Measurements from ENCODE around the gene KLHDC7B. TPM values are rescaled to one million over a fixed set of nuclear protein-coding genes. Genes with fewer than 3 reads are reported as not detected.

The KLHDC7B gene
- total RNA-seq, 1 donor from 2014 or later, result 7.2 TPM

GRCh38 chr22:50564289-50564688 lies 18.6 kb downstream of the KLHDC7B start:
- no peaks in the 10 kb centered on the region for H3K9me3 Mint-ChIP-seq (ENCODE audit: low read depth)
- no peak for TF ChIP-seq CTCF (IDR thresholded peaks at IDR 0.05)
- H3K4me3 Mint-ChIP-seq (ENCODE audit: unreplicated experiment), result no peak overlapping the region

DNA sequence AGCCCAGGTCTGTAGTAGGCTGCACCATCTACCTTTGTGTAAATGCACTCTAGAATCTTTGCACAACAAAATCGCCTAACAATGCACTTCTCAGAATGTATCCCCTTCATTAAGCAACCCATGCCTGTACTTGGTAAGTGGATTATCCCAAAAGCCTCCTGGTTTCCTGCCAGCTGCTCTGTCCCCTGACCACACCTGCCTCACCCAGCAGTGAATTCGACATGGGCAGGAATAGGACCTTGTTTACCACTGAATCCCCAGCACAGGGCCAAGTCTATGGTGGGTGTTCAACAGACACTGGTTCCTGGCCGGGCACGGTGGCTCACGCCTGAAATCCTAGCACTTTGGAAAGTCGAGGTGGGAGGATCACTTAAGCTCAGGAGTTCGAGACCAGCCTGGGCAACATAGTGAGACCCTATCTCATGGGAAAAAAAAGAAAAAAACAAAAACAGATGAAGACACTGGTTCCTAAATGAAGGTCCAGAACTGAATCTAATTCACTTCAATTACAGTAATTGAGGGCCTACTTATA lies 22.1 kb downstream of the KLHDC7B start:
- H3K4me1 Mint-ChIP-seq (ENCODE audit: low read depth), result peaks cover 11% of the 10 kb centered on the region
- H3K4me3 Mint-ChIP-seq (ENCODE audit: unreplicated experiment), result no peak overlapping the region
- no peaks in the 10 kb centered on the region for H3K9me3 Mint-ChIP-seq (ENCODE audit: low read depth)
- peaks cover 20% of the 10 kb centered on the region for H3K36me3 Mint-ChIP-seq (ENCODE audit: low read depth)
- no peaks in the 10 kb centered on the region for H3K27me3 Mint-ChIP-seq (ENCODE audit: low read depth)
- no peak overlapping the region for H3K27ac Mint-ChIP-seq (ENCODE audit: unreplicated experiment)
- no peak for DNase-seq (ENCODE audit: low spot score)
- no peak for TF ChIP-seq CTCF (IDR thresholded peaks at IDR 0.05)

More at GRCh38 chr22:50564289-50564688, 18.6 kb downstream of the KLHDC7B start:
- DNase-seq (ENCODE audit: low spot score), result no peak
- Mint-ChIP-seq H3K27me3 (ENCODE audit: low read depth) (peaks cover 9% of the 10 kb centered on the region), H3K27ac (ENCODE audit: unreplicated experiment) (no peak overlapping the region), H3K4me1 (ENCODE audit: low read depth) (peaks cover 16% of the 10 kb centered on the region), H3K36me3 (ENCODE audit: low read depth) (peaks cover 9% of the 10 kb centered on the region)

GRCh38 chr22:50568626-50569025 lies 22.9 kb downstream of the KLHDC7B start:
- Mint-ChIP-seq H3K4me3 (ENCODE audit: unreplicated experiment) (no peak overlapping the region), H3K27ac (ENCODE audit: unreplicated experiment) (no peak overlapping the region), H3K27me3 (ENCODE audit: low read depth) (no peaks in the 10 kb centered on the region), H3K36me3 (ENCODE audit: low read depth) (peaks cover 20% of the 10 kb centered on the region), H3K9me3 (ENCODE audit: low read depth) (no peaks in the 10 kb centered on the region), H3K4me1 (ENCODE audit: low read depth) (peaks cover 3% of the 10 kb centered on the region)
- TF ChIP-seq CTCF (IDR thresholded peaks at IDR 0.05), result no peak
- no peak for DNase-seq (ENCODE audit: low spot score)

- no peak overlapping the region for H3K27ac Mint-ChIP-seq (ENCODE audit: unreplicated experiment)
Observed at GRCh38 chr22:50569041-50569459, 23.4 kb downstream of the KLHDC7B start.

GRCh38 chr22:50569896-50570535 lies 24.3 kb downstream of the KLHDC7B start:
- no peak for TF ChIP-seq CTCF (IDR thresholded peaks at IDR 0.05)
- no peak overlapping the region for H3K27ac Mint-ChIP-seq (ENCODE audit: unreplicated experiment)
- no peaks in the 10 kb centered on the region for H3K4me1 Mint-ChIP-seq (ENCODE audit: low read depth)
- no peaks in the 10 kb centered on the region for H3K27me3 Mint-ChIP-seq (ENCODE audit: low read depth)
- no peaks in the 10 kb centered on the region for H3K9me3 Mint-ChIP-seq (ENCODE audit: low read depth)
- DNase-seq (ENCODE audit: low spot score), result no peak
- H3K4me3 Mint-ChIP-seq (ENCODE audit: unreplicated experiment), result no peak overlapping the region
- peaks cover 20% of the 10 kb centered on the region for H3K36me3 Mint-ChIP-seq (ENCODE audit: low read depth)

More at GRCh38 chr22:50569041-50569459, 23.4 kb downstream of the KLHDC7B start:
- DNase-seq (ENCODE audit: low spot score), result no peak
- Mint-ChIP-seq H3K9me3 (ENCODE audit: low read depth) (no peaks in the 10 kb centered on the region), H3K4me3 (ENCODE audit: unreplicated experiment) (no peak overlapping the region), H3K4me1 (ENCODE audit: low read depth) (no peaks in the 10 kb centered on the region), H3K27me3 (ENCODE audit: low read depth) (no peaks in the 10 kb centered on the region), H3K36me3 (ENCODE audit: low read depth) (peaks cover 20% of the 10 kb centered on the region)
- no peak for TF ChIP-seq CTCF (IDR thresholded peaks at IDR 0.05)

All from chondrocyte (in vitro differentiated cells).